Stimulated activated CD8-positive, alpha-beta memory T cell treated with anti-CD3 and anti-CD28 coated beads, Interleukin-2, amount 100 ng/mL, for 1 hour (primary cell): ENCODE measurements around the gene P2RY6.
"Not testable (repeated sequence)": the region's sequence is repeated elsewhere in the genome, so short reads cannot be mapped to it uniquely, and the experiment has no call there.

Experiments used
- DNase-seq, 2 donors: peaks; one replicate each; pipeline ENCODE4 v3.0.0-alpha.2; 2020; ENCODE audit warnings: low read depth in 2 of 2

The P2RY6 gene

GRCh38 chr11:73271936-73272679 lies at the start of gene P2RY6:
P2RY6 (plus strand) TSS chr11:73272338; CDS start chr11:73296519, 24,181 bp downstream.
- no peak for DNase-seq

GRCh38 chr11:73223998-73224730 lies 48.0 kb upstream of the P2RY6 start:
- DNase-seq = no peak

GRCh38 chr11:73225001-73225686 lies 47.0 kb upstream of the P2RY6 start:
- no peak for DNase-seq

- DNase-seq = no peak
Measured at GRCh38 chr11:73225851-73226250, 46.3 kb upstream of the P2RY6 start.

- DNase-seq = no peak
Measured at GRCh38 chr11:73226297-73227006, 45.7 kb upstream of the P2RY6 start.

GRCh38 chr11:73227571-73228211 lies 44.4 kb upstream of the P2RY6 start:
- DNase-seq = no peak

GRCh38 chr11:73228268-73229134 lies 43.6 kb upstream of the P2RY6 start:
- DNase-seq = no peak

- DNase-seq = no peak
Measured at GRCh38 chr11:73229321-73229895, 42.7 kb upstream of the P2RY6 start.

GRCh38 chr11:73229896-73230875 lies 42.0 kb upstream of the P2RY6 start:
- no peak for DNase-seq

GRCh38 chr11:73230931-73231330 lies 41.2 kb upstream of the P2RY6 start:
- no peak for DNase-seq

GRCh38 chr11:73232487-73232886 lies 39.7 kb upstream of the P2RY6 start:
- DNase-seq = not testable (repeated sequence)

GRCh38 chr11:73233211-73233610 lies 38.9 kb upstream of the P2RY6 start:
- no peak for DNase-seq

GRCh38 chr11:73233692-73234470 lies 38.3 kb upstream of the P2RY6 start:
- no peak for DNase-seq

- no peak for DNase-seq
Measured at GRCh38 chr11:73234471-73235181, 37.5 kb upstream of the P2RY6 start.

GRCh38 chr11:73235236-73235786 lies 36.8 kb upstream of the P2RY6 start:
- DNase-seq = no peak

- DNase-seq = no peak
Measured at GRCh38 chr11:73236205-73236765, 35.9 kb upstream of the P2RY6 start.

- no peak for DNase-seq
Measured at GRCh38 chr11:73236854-73237253, 35.3 kb upstream of the P2RY6 start.
